ENCODE results near the gene PCP4. TPM values are rescaled to one million over a fixed set of nuclear protein-coding genes. Genes with fewer than 3 reads are reported as not detected.

PCP4 gene
- total RNA-seq, 1 donor from 2014 or later, result not detected

DNA sequence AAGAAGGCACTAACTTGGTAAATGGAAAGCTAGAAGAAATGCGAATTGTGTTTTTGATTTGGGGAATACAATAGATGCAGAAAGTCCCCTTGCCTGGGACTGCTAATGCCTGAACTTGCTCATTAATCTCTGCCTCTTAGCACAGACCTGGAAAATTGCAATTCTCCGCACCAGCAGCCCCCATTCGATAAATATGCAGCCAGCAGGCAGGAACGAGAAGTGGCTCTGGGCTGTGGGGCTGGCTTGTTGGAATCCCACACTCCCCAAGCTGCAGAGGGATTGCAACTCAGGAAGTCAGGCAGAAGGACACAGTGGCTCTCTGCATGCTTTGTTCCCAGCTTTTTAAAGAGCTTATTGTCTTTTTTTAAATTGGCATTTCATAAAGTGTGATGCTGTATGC, 51.3 kb downstream of the PCP4 start:
- no peak overlapping the region for H3K27ac Mint-ChIP-seq (ENCODE audit: unreplicated experiment)

GRCh38 chr21:39923476-39923875, 56.2 kb downstream of the PCP4 start:
- Mint-ChIP-seq H3K36me3 (ENCODE audit: low read depth) (no peaks in the 10 kb centered on the region), H3K4me3 (ENCODE audit: unreplicated experiment) (no peak overlapping the region), H3K9me3 (ENCODE audit: low read depth) (no peaks in the 10 kb centered on the region), H3K27me3 (ENCODE audit: low read depth) (peaks cover 2% of the 10 kb centered on the region), H3K4me1 (ENCODE audit: low read depth) (no peaks in the 10 kb centered on the region), H3K27ac (ENCODE audit: unreplicated experiment) (no peak overlapping the region)
- TF ChIP-seq, protein P1, sequence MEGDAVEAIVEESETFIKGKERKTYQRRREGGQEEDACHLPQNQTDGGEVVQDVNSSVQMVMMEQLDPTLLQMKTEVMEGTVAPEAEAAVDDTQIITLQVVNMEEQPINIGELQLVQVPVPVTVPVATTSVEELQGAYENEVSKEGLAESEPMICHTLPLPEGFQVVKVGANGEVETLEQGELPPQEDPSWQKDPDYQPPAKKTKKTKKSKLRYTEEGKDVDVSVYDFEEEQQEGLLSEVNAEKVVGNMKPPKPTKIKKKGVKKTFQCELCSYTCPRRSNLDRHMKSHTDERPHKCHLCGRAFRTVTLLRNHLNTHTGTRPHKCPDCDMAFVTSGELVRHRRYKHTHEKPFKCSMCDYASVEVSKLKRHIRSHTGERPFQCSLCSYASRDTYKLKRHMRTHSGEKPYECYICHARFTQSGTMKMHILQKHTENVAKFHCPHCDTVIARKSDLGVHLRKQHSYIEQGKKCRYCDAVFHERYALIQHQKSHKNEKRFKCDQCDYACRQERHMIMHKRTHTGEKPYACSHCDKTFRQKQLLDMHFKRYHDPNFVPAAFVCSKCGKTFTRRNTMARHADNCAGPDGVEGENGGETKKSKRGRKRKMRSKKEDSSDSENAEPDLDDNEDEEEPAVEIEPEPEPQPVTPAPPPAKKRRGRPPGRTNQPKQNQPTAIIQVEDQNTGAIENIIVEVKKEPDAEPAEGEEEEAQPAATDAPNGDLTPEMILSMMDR (IDR thresholded peaks at IDR 0.05), result no peak
- no peak for DNase-seq (ENCODE audit: low spot score)

More for the DNA sequence above, 51.3 kb downstream of the PCP4 start:
- Mint-ChIP-seq H3K4me1 (ENCODE audit: low read depth) (peaks cover 3% of the 10 kb centered on the region), H3K27me3 (ENCODE audit: low read depth) (peaks cover 5% of the 10 kb centered on the region), H3K9me3 (ENCODE audit: low read depth) (no peaks in the 10 kb centered on the region), H3K4me3 (ENCODE audit: unreplicated experiment) (no peak overlapping the region), H3K36me3 (ENCODE audit: low read depth) (no peaks in the 10 kb centered on the region)
- TF ChIP-seq, protein P1 (IDR thresholded peaks at IDR 0.05), result no peak
- DNase-seq (ENCODE audit: low spot score), result no peak

GRCh38 chr21:39924577-39925308, 57.5 kb downstream of the PCP4 start:
- Mint-ChIP-seq H3K4me1 (ENCODE audit: low read depth) (no peaks in the 10 kb centered on the region), H3K27ac (ENCODE audit: unreplicated experiment) (no peak overlapping the region), H3K9me3 (ENCODE audit: low read depth) (peaks cover 3% of the 10 kb centered on the region), H3K27me3 (ENCODE audit: low read depth) (no peaks in the 10 kb centered on the region), H3K4me3 (ENCODE audit: unreplicated experiment) (no peak overlapping the region), H3K36me3 (ENCODE audit: low read depth) (no peaks in the 10 kb centered on the region)
- TF ChIP-seq, protein P1 (IDR thresholded peaks at IDR 0.05), result no peak
- no peak for DNase-seq (ENCODE audit: low spot score)

- TF ChIP-seq, protein P1 (IDR thresholded peaks at IDR 0.05), result no peak
- Mint-ChIP-seq H3K4me1 (ENCODE audit: low read depth) (no peaks in the 10 kb centered on the region), H3K9me3 (ENCODE audit: low read depth) (peaks cover 11% of the 10 kb centered on the region), H3K36me3 (ENCODE audit: low read depth) (no peaks in the 10 kb centered on the region), H3K4me3 (ENCODE audit: unreplicated experiment) (no peak overlapping the region), H3K27me3 (ENCODE audit: low read depth) (no peaks in the 10 kb centered on the region), H3K27ac (ENCODE audit: unreplicated experiment) (no peak overlapping the region)
- no peak for DNase-seq (ENCODE audit: low spot score)
These were observed 60.2 kb downstream of the PCP4 start for GRCh38 chr21:39927304-39927886.

DNA sequence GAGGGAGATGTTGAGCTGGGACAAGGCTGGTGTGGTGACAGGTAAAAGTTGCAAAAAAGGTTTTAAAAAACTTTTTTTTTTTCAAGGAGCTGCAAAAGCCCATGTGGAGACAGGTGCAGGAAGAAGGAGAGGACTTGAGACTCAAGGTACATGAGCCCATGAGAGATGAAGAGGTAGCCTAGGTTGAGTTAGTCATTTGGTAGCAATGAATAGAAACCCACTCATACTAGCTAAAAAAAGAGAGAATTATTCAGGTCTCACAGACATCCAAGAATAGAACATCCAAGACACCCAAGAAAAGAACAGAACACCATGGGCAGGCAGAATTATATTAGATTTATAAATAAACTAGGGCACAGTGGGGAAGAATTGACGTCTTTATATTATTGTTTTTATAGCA, 65.1 kb downstream of the PCP4 start:
- Mint-ChIP-seq H3K9me3 (ENCODE audit: low read depth) (peaks cover 30% of the 10 kb centered on the region), H3K36me3 (ENCODE audit: low read depth) (no peaks in the 10 kb centered on the region), H3K27me3 (ENCODE audit: low read depth) (no peaks in the 10 kb centered on the region), H3K4me3 (ENCODE audit: unreplicated experiment) (no peak overlapping the region), H3K4me1 (ENCODE audit: low read depth) (no peaks in the 10 kb centered on the region), H3K27ac (ENCODE audit: unreplicated experiment) (no peak overlapping the region)
- TF ChIP-seq, protein P1 (IDR thresholded peaks at IDR 0.05), result no peak
- DNase-seq (ENCODE audit: low spot score), result no peak

All from chondrocyte (in vitro differentiated cells).